SK-N-SH (cell line): ENCODE data around the gene CCDC183. TPM values are rescaled to one million over a fixed set of nuclear protein-coding genes. Genes with fewer than 3 reads are reported as not detected.

ENCODE experiments used
- CTCF ChIA-PET: fragments of 300-600, 350-600 bp; formaldehyde crosslinking; extraction: SDS; loops from one replicate; lab custom pipeline; 2021; lab: Yijun Ruan, JAX
- POLR2A ChIA-PET: fragments of 350-600 bp; sonication (Branson Sonifier 250); formaldehyde crosslinking; extraction: SDS; loops from one replicate; lab custom pipeline; 2020; ENCODE audit warnings: antibody characterized with exemption, inconsistent platforms; lab: Yijun Ruan, JAX
- DNase-seq: peaks from one replicate; pipeline ENCODE4 v3.0.0; 2012
- H2AFZ ChIP-seq: fragments of 200-600 bp; sonication (generic); 2 replicates; pipeline ENCODE4 v1.8.1; 2016; ENCODE audit warnings: antibody characterized with exemption, mild to moderate bottlenecking, low read depth
- H3F3A ChIP-seq: fragments of 200-600 bp; sonication (generic); replicated peaks from 2 replicates; pipeline ENCODE3; 2016; ENCODE audit warnings: antibody characterized with exemption, mild to moderate bottlenecking; ENCODE audit not compliant: insufficient read depth
- H3K27ac ChIP-seq, 2 experiments: fragments of 200-500 bp in 1 of 2; fragments of 200-600 bp in 1 of 2; sonication (Bioruptor generic) in 1 of 2; sonication (generic), shearing (Covaris generic) in 1 of 2; 2 replicates each; pipeline versions ENCODE4 v1.5.1 to v1.6.1; 2014 to 2016; ENCODE audit warnings: low read depth in 2 of 2, inconsistent platforms in 1 of 2, low read length in 1 of 2, mild to moderate bottlenecking in 1 of 2, mixed read lengths in 1 of 2
- H3K27me3 ChIP-seq: fragments of 200-600 bp; sonication (generic), shearing (Covaris generic); 2 replicates; pipeline ENCODE4 v1.6.1; 2016; ENCODE audit warnings: mixed run types; ENCODE audit not compliant: insufficient read depth
- H3K36me3 ChIP-seq, 2 experiments: fragments of 200-500 bp in 1 of 2; fragments of 200-600 bp in 1 of 2; sonication (Bioruptor generic) in 1 of 2; sonication (generic) in 1 of 2; replicated peaks in 1 of 2; 2 replicates each; pipeline versions ENCODE3 to v1.5.1; 2014 to 2016; ENCODE audit warnings: low read length in 1 of 2, mild to moderate bottlenecking in 1 of 2; ENCODE audit not compliant: insufficient read depth in 2 of 2, control insufficient read depth in 1 of 2
- H3K4me1 ChIP-seq, 2 experiments: fragments of 200-500 bp in 1 of 2; fragments of 200-600 bp in 1 of 2; sonication (Bioruptor generic) in 1 of 2; sonication (generic), shearing (Covaris generic) in 1 of 2; 2 replicates each; pipeline versions ENCODE4 v1.5.1 to v1.6.1; 2014 to 2016; ENCODE audit warnings: low read depth in 1 of 2, low read length in 1 of 2, mixed run types in 1 of 2; ENCODE audit not compliant: insufficient read depth in 2 of 2, control insufficient read depth in 1 of 2
- H3K4me2 ChIP-seq: fragments of 200-600 bp; sonication (generic), shearing (Covaris generic); 2 replicates; pipeline ENCODE4 v1.6.1; 2017; ENCODE audit warnings: mixed run types
- H3K4me3 ChIP-seq, 2 experiments: fragments of 200-500 bp in 1 of 2; fragments of 200-600 bp in 1 of 2; sonication (Bioruptor generic) in 1 of 2; sonication (generic), shearing (Covaris generic) in 1 of 2; 2 replicates each; pipeline versions ENCODE4 v1.5.1 to v1.8.1; 2014 to 2016; ENCODE audit warnings: low read depth in 2 of 2, inconsistent platforms in 1 of 2, low read length in 1 of 2, mild to moderate bottlenecking in 1 of 2, mixed read lengths in 1 of 2, moderate library complexity in 1 of 2
- H3K79me2 ChIP-seq: fragments of 200-600 bp; sonication (generic); 2 replicates; pipeline ENCODE4 v1.8.1; 2017; ENCODE audit warnings: mild to moderate bottlenecking; ENCODE audit not compliant: insufficient read depth
- H3K9ac ChIP-seq: fragments of 200-600 bp; sonication (generic); 2 replicates; pipeline ENCODE4 v1.6.1; 2017; ENCODE audit warnings: mixed run types
- H3K9me2 ChIP-seq: fragments of 200-600 bp; sonication (generic); 2 replicates; pipeline ENCODE4 v1.6.1; 2017; ENCODE audit warnings: mixed run types
- H3K9me3 ChIP-seq: fragments of 200-600 bp; sonication (generic); 2 replicates; pipeline ENCODE4 v1.6.1; 2017; ENCODE audit warnings: mixed run types, mild to moderate bottlenecking, moderate library complexity
- H4K20me1 ChIP-seq: fragments of 200-600 bp; sonication (generic); 2 replicates; pipeline ENCODE4 v1.6.1; 2017; ENCODE audit warnings: mild to moderate bottlenecking, mixed run types; ENCODE audit not compliant: insufficient read depth
- CHD2 ChIP-seq: fragments of 150-350 bp; IDR thresholded peaks from 2 replicates; pipeline ENCODE4 v1.6.1; 2018; ENCODE audit warnings: low read length; ENCODE audit not compliant: partially characterized antibody
- CTCF ChIP-seq: fragments of 200-600 bp; sonication (generic); IDR thresholded peaks from 2 replicates; pipeline ENCODE4 v1.6.1; 2017; ENCODE audit warnings: antibody characterized with exemption, mild to moderate bottlenecking, moderate library complexity
- ELF1 ChIP-seq: IDR thresholded peaks from 2 replicates; pipeline ENCODE4 v1.4.0; 2012
- FOSL2 ChIP-seq: IDR thresholded peaks from 2 replicates; pipeline ENCODE4 v1.4.0; 2012; ENCODE audit warnings: low read depth, mild to moderate bottlenecking, moderate library complexity, borderline replicate concordance
- GABPA ChIP-seq: IDR thresholded peaks from 2 replicates; pipeline ENCODE4 v1.4.0; 2012; ENCODE audit warnings: low read depth, mild to moderate bottlenecking
- MEF2A ChIP-seq: IDR thresholded peaks from 2 replicates; pipeline ENCODE4 v1.4.0; 2012; ENCODE audit warnings: low read depth, borderline replicate concordance
- MXI1 ChIP-seq: IDR thresholded peaks from 2 replicates; pipeline ENCODE4 v1.6.1; 2012; ENCODE audit warnings: mild to moderate bottlenecking, low read depth, low read length, improper control_type of control experiment
- NFIC ChIP-seq: IDR thresholded peaks from 2 replicates; pipeline ENCODE4 v1.4.0; 2012; ENCODE audit warnings: borderline replicate concordance
- POLR2AphosphoS5 ChIP-seq: IDR thresholded peaks from 2 replicates; pipeline ENCODE4 v1.6.1; 2012; ENCODE audit warnings: low read depth, low read length
- RFX5 ChIP-seq: IDR thresholded peaks from 2 replicates; pipeline ENCODE4 v1.6.1; 2012; ENCODE audit warnings: mild to moderate bottlenecking, improper control_type of control experiment, low read length
- RXRA ChIP-seq: IDR thresholded peaks from 2 replicates; pipeline ENCODE4 v1.4.0; 2012; ENCODE audit warnings: low read depth, mild to moderate bottlenecking, borderline replicate concordance
- TAF1 ChIP-seq: IDR thresholded peaks from 2 replicates; pipeline ENCODE4 v1.6.1; 2012; ENCODE audit warnings: low read depth, mild to moderate bottlenecking, low read length, moderate library complexity, borderline replicate concordance
- TCF12 ChIP-seq: IDR thresholded peaks from 2 replicates; pipeline ENCODE4 v1.4.0; 2012
- USF1 ChIP-seq: IDR thresholded peaks from 2 replicates; pipeline ENCODE4 v1.4.0; 2012; ENCODE audit warnings: low read depth, borderline replicate concordance
- USF2 ChIP-seq: fragments of 150-350 bp; IDR thresholded peaks from 2 replicates; pipeline ENCODE4 v1.6.1; 2017; ENCODE audit warnings: antibody characterized with exemption, low read length, low read depth, borderline replicate concordance
- WGBS: methylation state at CpG from one replicate; pipeline ENCODE4 v1.1.6; 2017; ENCODE audit warnings: low lambda C conversion rate; 5-methylcytosine and 5-hydroxymethylcytosine counted together
- polyA plus RNA-seq, 3 experiments: library from polyadenylated mRNA; depleted of rRNA; stranded (reverse); fragments of >200 nt; gene quantifications; 2 replicates each; pipeline ENCODE4 v1.2.3, GENCODE V29; 2012

CCDC183 gene
- polyA plus RNA-seq, 1 of the 3 experiments (the other 2 are of a cell fraction), result 5.3 TPM

GRCh38 chr9:136757751-136758140 is 38.4 kb upstream of the CCDC183 start:
- CTCF ChIA-PET, result interaction anchor here (0.5 to 4.8 kb wide), 29 partner anchors 9 to 275 kb away, joined by 3 to 53 read pairs (median 5); partner anchors contain the start of genes AJM1, DIPK1B, FBXW5 and FUT7

GRCh38 chr9:136759001-136759400 is 37.1 kb upstream of the CCDC183 start:
- 68% methylated on average over 4 of the region's 9 CpGs for WGBS
- no peaks in the 10 kb centered on the region for H3K36me3 ChIP-seq
- ChIA-PET CTCF (interaction anchor here (0.6 to 4.8 kb wide), 13 partner anchors 9 to 854 kb away, joined by 3 to 53 read pairs (median 7); partner anchors contain the start of genes AJM1, CCDC183 and LCN6), POLR2A (no interaction called here)
- H3K9me3 ChIP-seq, result no peaks in the 10 kb centered on the region
- no peak for DNase-seq
- H3K4me1 ChIP-seq, result peaks cover 0 to 16% of the 10 kb centered on the region in 2 experiments; a peak in 1 of 4 replicates
- no peaks in the 10 kb centered on the region for H3F3A ChIP-seq
- H4K20me1 ChIP-seq, result no peaks in the 10 kb centered on the region
- no peaks in the 10 kb centered on the region for H3K27me3 ChIP-seq
- no peak overlapping the region for H3K27ac ChIP-seq
- H2AFZ ChIP-seq, result no peak overlapping the region
- H3K9ac ChIP-seq, result no peak overlapping the region
- H3K4me3 ChIP-seq, result no peak overlapping the region
- H3K79me2 ChIP-seq, result no peaks in the 10 kb centered on the region
- H3K9me2 ChIP-seq, result no peaks in the 10 kb centered on the region
- TF ChIP-seq CTCF (no peak), RFX5 (no peak), FOSL2 (no peak), MXI1 (no peak), MEF2A (no peak), TCF12 (no peak), TAF1 (no peak), ELF1 (no peak), NFIC (no peak), POLR2AphosphoS5 (no peak), GABPA (no peak)
- H3K4me2 ChIP-seq, result no peak overlapping the region

More at GRCh38 chr9:136757751-136758140, 38.4 kb upstream of the CCDC183 start:
- Histone ChIP-seq H3K4me1 (peaks cover 0 to 8% of the 10 kb centered on the region in 2 experiments; a peak in 1 of 4 replicates), H3K4me3 (no peak overlapping the region), H3K27me3 (no peaks in the 10 kb centered on the region), H3F3A (peaks cover under 1% of the 10 kb centered on the region), H3K4me2 (no peak overlapping the region), H3K9me2 (no peaks in the 10 kb centered on the region), H3K79me2 (no peaks in the 10 kb centered on the region), H2AFZ (no peak overlapping the region), H4K20me1 (no peaks in the 10 kb centered on the region), H3K9ac (no peak overlapping the region), H3K27ac (no peak overlapping the region; a peak in 1 of 4 replicates), H3K36me3 (no peaks in the 10 kb centered on the region), H3K9me3 (no peaks in the 10 kb centered on the region)
- POLR2A ChIA-PET, result interaction anchor here (1.2 kb wide), 1 partner anchor 29 kb away, joined by 6 read pairs; no protein-coding TSS in a partner anchor
- DNase-seq, result no peak
- TF ChIP-seq USF1 (no peak), RXRA (no peak), USF2 (no peak), CHD2 (no peak), FOSL2 (no peak)
- WGBS, result 88% methylated on average over 7 of the region's 20 CpGs
